Urinary bladder (tissue), 4 donors: ENCODE results near the gene SERPINE1. TPM values are rescaled to one million over a fixed set of nuclear protein-coding genes. Genes with fewer than 3 reads are reported as not detected.
"Not testable (repeated sequence)": the region's sequence is repeated elsewhere in the genome, so short reads cannot be mapped to it uniquely, and the experiment has no call there.

Experiments used
- DNase-seq: peaks from one replicate; pipeline ENCODE4 v3.0.0-alpha.2; 2015; ENCODE audit errors: extremely low spot score
- H3K27ac ChIP-seq: one replicate; pipeline ENCODE4 v1.5.1; 2013; ENCODE audit warnings: low read depth, mild to moderate bottlenecking, moderate library complexity
- H3K36me3 ChIP-seq: one replicate; pipeline ENCODE4 v1.6.1; 2013; ENCODE audit warnings: mild to moderate bottlenecking, moderate library complexity; ENCODE audit not compliant: insufficient read depth
- H3K4me1 ChIP-seq: one replicate; pipeline ENCODE4 v1.6.1; 2013; ENCODE audit warnings: mild to moderate bottlenecking, moderate library complexity; ENCODE audit not compliant: insufficient read depth
- H3K4me3 ChIP-seq: one replicate; pipeline ENCODE4 v1.5.1; 2013; ENCODE audit warnings: low read depth, low read length
- WGBS: extraction: QIAGEN DNeasy Blood & Tissue Kit; methylation state at CpG from one replicate; pipeline ENCODE4 v1.1.7; 2013; 5-methylcytosine and 5-hydroxymethylcytosine counted together
- polyA plus RNA-seq: library from polyadenylated mRNA; stranded (reverse); fragments of 200-250 nt; gene quantifications from one replicate; pipeline ENCODE4 v1.2.3, GENCODE V29; 2013
- total RNA-seq: library from RNA; depleted of rRNA; stranded (reverse); fragments of >200 nt; gene quantifications from one replicate; pipeline ENCODE4 v1.2.3, GENCODE V29; 2014
- donor health status: healthy with polysubstance abuse.
- donor health status: healthy.

Gene SERPINE1
- total RNA-seq (3.1 TPM), polyA plus RNA-seq (45.6 TPM)

DNA sequence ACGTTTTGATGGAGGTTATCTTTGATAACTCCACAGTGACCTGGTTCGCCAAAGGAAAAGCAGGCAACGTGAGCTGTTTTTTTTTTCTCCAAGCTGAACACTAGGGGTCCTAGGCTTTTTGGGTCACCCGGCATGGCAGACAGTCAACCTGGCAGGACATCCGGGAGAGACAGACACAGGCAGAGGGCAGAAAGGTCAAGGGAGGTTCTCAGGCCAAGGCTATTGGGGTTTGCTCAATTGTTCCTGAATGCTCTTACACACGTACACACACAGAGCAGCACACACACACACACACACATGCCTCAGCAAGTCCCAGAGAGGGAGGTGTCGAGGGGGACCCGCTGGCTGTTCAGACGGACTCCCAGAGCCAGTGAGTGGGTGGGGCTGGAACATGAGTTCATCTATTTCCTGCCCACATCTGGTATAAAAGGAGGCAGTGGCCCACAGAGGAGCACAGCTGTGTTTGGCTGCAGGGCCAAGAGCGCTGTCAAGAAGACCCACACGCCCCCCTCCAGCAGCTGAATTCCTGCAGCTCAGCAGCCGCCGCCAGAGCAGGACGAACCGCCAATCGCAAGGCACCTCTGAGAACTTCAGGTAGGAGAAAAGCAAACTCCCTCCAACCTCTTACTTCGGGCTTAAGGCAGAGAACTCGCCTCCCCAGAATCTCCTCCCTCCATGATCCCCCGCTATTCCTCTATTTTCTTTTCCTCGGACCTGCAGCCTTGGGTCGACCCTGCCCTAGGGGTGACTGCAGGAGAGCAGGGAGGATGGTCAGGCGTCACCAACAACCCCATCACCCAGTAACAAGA lies at the start of gene SERPINE1:
Gene SERPINE1, plus strand, starts transcription at position 454 of the 809 bp plus-strand sequence. CDS start 1,290 bp downstream, outside the sequence.
- no peaks in the 10 kb centered on the region for H3K4me1 ChIP-seq
- H3K36me3 ChIP-seq: no peaks in the 10 kb centered on the region
- H3K27ac ChIP-seq: peak within 1 kb of the TSS; percentile 51
- DNase-seq: peak; percentile 93
- H3K4me3 ChIP-seq: no peak within 1 kb of the TSS
- 3% methylated on average over 22 of the region's 22 CpGs for WGBS

DNA sequence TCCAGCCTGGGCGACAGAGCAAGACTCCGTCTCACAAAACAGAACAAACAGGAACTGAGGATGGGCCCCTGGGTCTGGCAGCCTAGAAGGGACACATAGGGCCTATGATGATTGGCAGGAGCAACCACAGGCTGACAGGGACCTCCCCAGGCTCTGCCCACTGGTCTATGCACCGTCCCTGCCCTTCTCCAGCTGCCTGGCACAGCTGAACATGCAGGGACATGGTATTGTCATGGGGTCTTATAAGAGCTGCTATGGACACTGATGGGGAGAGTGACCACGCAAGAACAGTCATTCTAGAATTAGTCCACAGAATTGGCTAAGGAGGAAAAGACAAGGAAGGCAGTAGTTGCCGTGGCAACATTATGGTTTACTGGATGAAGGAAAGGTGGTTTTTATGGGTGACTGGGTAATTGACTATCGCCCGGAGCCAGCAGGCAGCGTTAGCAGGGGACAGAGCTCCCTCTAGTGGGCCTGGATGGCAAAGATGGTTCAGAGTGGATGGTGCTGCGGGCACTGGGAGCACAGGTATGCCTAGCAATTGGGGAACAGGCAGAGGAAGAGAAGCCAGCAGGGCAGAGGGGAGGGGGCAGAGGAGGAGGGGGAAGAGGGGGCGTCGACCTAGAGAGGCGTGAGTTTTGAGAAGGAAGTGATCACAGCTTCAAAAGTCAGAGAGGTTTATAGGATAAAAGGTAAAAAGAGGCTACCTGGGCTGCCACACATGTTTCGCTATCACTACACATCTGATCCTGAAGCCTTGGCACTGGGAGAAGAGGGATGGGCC lies 49.4 kb upstream of the SERPINE1 start:
- peak; percentile 64 for DNase-seq
- Histone ChIP-seq H3K4me1 (no peaks in the 10 kb centered on the region), H3K4me3 (no peak overlapping the region), H3K36me3 (no peaks in the 10 kb centered on the region), H3K27ac (no peak overlapping the region)
- WGBS: 22% methylated on average over 13 of the region's 13 CpGs

DNA sequence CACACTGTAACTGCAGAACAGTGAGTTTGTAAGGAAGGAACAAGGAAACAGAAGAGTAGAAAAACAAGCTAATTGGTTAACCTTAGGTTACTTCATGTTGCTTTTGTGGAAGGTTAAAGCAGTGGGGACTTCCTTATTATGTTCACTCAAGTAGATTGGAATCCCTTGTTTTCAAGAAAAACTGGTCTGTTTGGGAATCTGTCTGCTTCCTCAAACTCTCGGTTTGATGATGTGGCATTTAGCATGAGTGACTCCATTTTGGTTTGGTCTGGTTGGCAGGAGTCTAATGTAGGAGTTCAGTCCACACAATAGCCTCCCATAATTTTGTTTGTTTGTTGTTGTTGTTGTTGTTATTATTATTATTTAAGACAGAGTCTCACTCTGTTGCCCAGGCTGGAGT lies 45.5 kb upstream of the SERPINE1 start:
- no peak overlapping the region for H3K4me3 ChIP-seq
- H3K36me3 ChIP-seq: no peaks in the 10 kb centered on the region
- H3K4me1 ChIP-seq: no peaks in the 10 kb centered on the region
- no peak overlapping the region for H3K27ac ChIP-seq
- 68% methylated on average over 1 of the region's 1 CpG for WGBS
- peak; percentile 23 for DNase-seq

- no peak overlapping the region for H3K4me3 ChIP-seq
- no peak for DNase-seq
- H3K4me1 ChIP-seq: no peaks in the 10 kb centered on the region
- peak overlapping the region; percentile 49 for H3K27ac ChIP-seq
- peaks cover 8% of the 10 kb centered on the region for H3K36me3 ChIP-seq
- 56% methylated on average over 5 of the region's 5 CpGs for WGBS
Measured at GRCh38 chr7:101084865-101085161, 42.1 kb upstream of the SERPINE1 start.

GRCh38 chr7:101085162-101085964 lies 41.5 kb upstream of the SERPINE1 start, which contains the start of gene TRIM56:
TRIM56 (plus strand) TSS chr7:101085481; CDS start chr7:101087313, 1,832 bp downstream.
- Histone ChIP-seq H3K4me1 (no peaks in the 10 kb centered on the region), H3K36me3 (peaks cover 8% of the 10 kb centered on the region), H3K4me3 (peak within 1 kb of the TSS; percentile 66), H3K27ac (peak within 1 kb of the TSS; percentile 89)
- DNase-seq: peak; percentile 57
- under 1% methylated on average over 26 of the region's 26 CpGs for WGBS

GRCh38 chr7:101087334-101088068 lies 39.4 kb upstream of the SERPINE1 start:
- Histone ChIP-seq H3K4me1 (no peaks in the 10 kb centered on the region), H3K4me3 (no peak overlapping the region), H3K36me3 (peaks cover 8% of the 10 kb centered on the region), H3K27ac (no peak overlapping the region)
- WGBS: 94% methylated on average over 45 of the region's 45 CpGs
- DNase-seq: no peak

- 95% methylated on average over 21 of the region's 21 CpGs for WGBS
- Histone ChIP-seq H3K27ac (no peak overlapping the region), H3K4me3 (no peak overlapping the region), H3K36me3 (peaks cover 8% of the 10 kb centered on the region), H3K4me1 (no peaks in the 10 kb centered on the region)
- no peak for DNase-seq
Measured at GRCh38 chr7:101088069-101088425, 38.9 kb upstream of the SERPINE1 start.

GRCh38 chr7:101088858-101089529 lies 37.9 kb upstream of the SERPINE1 start:
- Histone ChIP-seq H3K27ac (no peak overlapping the region), H3K4me3 (no peak overlapping the region), H3K36me3 (peaks cover 8% of the 10 kb centered on the region), H3K4me1 (no peaks in the 10 kb centered on the region)
- no peak for DNase-seq
- 96% methylated on average over 41 of the region's 41 CpGs for WGBS

GRCh38 chr7:101089876-101090275 lies 37.0 kb upstream of the SERPINE1 start:
- Histone ChIP-seq H3K4me3 (no peak overlapping the region), H3K27ac (no peak overlapping the region), H3K36me3 (peaks cover 8% of the 10 kb centered on the region), H3K4me1 (no peaks in the 10 kb centered on the region)
- WGBS: 95% methylated on average over 9 of the region's 9 CpGs
- DNase-seq: no peak

- not testable (repeated sequence) for H3K27ac ChIP-seq, DNase-seq, H3K4me1 ChIP-seq, H3K36me3 ChIP-seq, H3K4me3 ChIP-seq
- 92% methylated on average over 43 of the region's 53 CpGs for WGBS
Measured at GRCh38 chr7:101092266-101092905, 34.5 kb upstream of the SERPINE1 start.

DNA sequence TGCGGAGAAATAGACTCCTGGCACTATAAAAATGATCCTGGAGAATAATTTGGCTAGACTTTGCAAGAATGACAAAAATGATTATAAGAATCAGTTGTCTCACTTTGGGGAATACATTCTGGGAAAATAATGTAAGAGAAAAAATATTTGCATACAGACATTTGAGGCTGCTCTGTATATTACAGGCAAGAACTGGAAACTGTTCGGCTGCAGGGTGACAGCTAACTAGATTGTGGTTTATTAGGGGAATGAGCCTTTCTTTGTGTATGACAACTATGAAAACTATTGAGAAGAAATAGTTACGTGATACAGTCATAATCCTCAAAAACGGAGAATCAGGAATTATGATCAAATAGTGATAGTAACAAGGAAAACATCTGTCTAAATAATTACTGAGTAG lies 33.0 kb upstream of the SERPINE1 start:
- H3K36me3 ChIP-seq: no peaks in the 10 kb centered on the region
- no peak overlapping the region for H3K4me3 ChIP-seq
- no peak for DNase-seq
- H3K27ac ChIP-seq: no peak overlapping the region
- no peaks in the 10 kb centered on the region for H3K4me1 ChIP-seq
- 45% methylated on average over 4 of the region's 4 CpGs for WGBS

DNA sequence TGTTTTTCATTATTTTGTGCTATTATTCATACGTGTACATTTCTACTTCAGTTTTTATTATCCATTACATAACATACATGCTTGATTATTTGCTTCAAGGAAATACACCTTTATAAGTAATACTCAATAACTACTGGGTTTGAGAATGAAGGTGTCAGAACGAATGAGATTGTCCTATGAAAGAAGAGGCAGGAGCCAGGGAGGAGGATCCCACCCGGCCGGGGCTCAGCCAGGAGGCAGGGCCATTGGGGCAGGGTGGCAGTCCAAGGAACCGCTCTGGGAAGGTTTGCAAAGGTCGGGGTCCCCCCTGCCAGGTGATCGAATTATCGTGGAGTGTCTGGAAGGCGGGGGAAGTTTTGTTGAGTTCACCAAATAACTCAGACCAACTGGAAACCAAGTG lies 32.5 kb upstream of the SERPINE1 start:
- 56% methylated on average over 9 of the region's 9 CpGs for WGBS
- no peak overlapping the region for H3K4me3 ChIP-seq
- no peaks in the 10 kb centered on the region for H3K36me3 ChIP-seq
- no peak for DNase-seq
- H3K27ac ChIP-seq: no peak overlapping the region
- H3K4me1 ChIP-seq: no peaks in the 10 kb centered on the region
